ENCODE data around the gene SPEM3.
"Not testable (repeated sequence)": the region's sequence is repeated elsewhere in the genome, so short reads cannot be mapped to it uniquely, and the experiment has no call there.

Gene SPEM3

GRCh38 chr17:7475764-7476422 lies 47.2 kb downstream of the SPEM3 start:
- DNase-seq = peak; percentile 68 to 78

GRCh38 chr17:7476494-7476893 lies 47.8 kb downstream of the SPEM3 start:
- no peak for DNase-seq

DNA sequence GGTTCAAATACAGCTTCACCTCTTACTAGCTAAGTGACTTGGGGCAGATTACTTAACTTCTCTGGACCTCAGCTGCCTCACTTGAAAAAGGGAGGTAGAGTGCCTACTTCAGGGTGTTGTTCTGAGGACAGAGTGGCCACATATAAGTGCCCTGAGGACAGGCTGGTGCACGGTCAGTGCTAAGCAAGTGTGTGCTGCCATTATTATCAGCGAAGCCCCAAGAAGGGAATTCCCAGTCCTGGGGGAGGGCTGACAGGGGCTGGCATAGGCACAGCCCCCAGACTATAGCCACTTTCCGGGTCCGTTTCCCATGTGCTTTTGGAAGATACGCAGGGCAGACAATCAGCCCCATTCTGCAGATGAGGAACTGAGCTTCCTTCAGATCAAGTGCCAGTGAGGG lies 48.3 kb downstream of the SPEM3 start:
- DNase-seq = no peak

DNA sequence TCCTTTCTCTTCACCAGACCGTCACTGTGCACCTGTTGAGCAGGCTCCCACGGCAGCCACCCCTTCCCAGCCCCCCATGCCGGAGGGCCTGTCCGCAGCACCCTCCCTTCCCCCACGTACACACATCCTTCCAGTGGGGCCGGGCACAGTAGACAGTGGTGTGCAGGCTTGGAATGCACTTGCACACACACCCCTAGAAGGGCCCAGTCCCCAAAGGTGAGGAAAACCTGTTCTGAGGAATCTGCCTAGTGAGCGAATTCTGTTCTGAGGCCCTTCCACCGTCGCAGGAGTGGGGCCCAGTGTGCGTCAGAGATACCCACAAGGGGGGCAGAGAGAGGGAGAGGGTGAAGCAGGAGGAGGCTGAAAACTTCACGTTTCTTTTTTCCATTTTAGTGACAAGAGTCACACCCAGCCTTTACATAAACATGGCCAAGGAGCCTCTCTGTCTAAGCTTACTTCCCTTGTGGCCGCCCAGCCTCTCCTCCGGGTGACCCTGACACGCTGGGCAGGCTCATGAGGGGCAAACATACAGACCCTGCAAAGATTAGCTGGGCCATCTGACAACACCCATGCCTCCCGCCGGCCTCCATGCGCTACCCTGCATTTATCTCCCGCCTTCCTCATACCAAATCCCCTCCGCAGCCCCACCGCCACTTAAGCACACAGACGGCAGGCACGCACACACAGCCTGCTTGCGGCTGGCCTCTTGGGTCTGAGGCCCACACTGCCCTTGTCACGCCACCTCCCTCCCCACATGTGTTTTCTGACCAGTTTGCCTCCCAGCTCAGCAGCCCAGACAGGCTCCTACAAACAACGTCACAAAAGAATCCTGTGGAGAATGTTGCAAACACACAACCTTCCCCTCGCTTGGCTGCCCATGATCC lies 49.0 kb downstream of the SPEM3 start:
- DNase-seq = peak; percentile 29 to 63

DNA sequence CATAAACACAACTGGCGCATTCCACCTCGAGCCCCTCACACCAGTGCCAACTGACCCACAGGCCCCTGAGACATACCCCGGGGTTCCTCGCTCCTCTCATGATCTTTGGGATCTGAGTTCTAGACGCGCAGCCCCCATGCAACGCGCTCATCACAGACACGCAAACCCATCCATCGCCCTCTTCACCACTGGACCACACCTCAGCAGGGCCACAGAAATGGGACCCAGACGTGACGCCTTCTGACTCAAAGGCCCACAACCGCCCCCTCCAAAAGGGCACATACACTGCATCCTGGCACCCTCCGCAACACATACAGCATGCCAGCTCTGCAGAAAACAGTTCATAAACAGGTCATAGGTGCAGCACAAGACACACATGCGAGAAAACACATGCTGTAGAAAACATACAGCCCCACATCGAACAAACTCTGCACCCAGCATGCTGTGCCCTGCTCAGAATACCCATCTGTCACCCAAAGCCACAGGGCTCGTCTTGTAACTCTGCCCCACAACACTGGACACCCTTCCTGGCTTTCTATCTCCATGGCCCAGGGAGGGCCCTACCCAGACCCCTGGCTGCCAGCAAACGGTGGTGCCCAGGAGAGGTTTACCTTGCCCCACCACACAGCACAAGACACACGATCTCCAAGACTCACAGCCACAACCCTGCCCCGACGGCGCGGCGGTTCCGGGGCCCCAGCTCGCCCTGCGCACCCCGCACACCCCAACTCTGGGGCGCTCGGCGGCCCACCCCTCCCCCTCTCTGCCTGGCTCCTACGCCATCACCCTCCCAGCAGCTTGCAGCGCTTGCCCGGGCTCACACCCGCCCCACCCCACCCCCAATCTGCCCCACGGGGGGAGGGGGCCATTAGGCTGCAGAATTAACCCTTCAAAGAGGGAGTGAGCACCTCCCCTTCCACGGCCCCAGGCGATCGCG lies 49.9 kb downstream of the SPEM3 start:
- peak in 1 of 2 donors; percentile 22 for DNase-seq

DNA sequence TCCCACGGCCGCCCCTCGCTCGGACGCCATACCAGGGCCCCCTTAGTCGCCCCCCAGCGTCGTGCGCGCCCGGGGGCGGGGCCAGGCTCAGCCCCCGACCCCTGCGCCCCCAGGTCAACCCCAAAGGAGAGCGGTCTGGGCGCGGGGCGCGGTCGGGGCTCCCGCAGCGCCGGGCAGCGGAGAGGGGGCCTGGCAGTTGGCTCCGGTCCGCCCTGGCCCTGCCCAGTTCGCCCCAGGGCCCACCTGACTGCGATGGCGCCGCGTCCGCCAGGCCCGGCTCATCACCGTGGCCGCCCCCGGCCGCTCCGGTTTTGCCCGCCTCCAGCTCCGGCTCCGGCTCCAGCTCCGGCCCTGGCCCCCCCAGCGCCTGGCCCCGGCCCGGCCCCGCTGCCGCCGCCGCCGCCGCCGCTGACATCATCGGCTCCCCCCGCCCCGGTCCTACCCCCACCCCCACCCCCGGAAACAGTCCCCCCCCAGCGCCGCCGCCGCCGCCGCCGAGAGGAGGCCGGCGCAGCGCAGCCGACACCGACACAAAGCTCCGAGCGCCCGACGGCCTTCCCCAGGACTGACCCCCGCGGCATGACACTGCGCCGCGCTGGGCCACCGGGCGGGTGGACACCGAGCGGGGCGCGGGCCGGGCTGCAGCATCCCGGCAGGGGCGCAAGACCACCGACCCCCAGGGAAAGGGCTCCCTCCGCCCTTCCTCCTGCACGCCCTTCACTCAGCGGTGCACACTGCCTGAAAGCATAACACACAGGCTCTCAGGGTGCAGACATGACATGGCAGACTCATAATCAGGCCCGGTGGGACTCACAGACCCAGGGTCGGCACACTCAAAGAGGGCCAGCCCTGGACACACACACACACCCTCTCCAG lies 50.8 kb downstream of the SPEM3 start, which contains the start of gene ZBTB4:
Gene ZBTB4 (minus strand): TSS at position 419 of the 876 bp plus-strand sequence. CDS start 12,830 bp downstream, outside the sequence.
- peak in 1 of 2 donors; percentile 27 for DNase-seq

GRCh38 chr17:7480089-7480384 lies 51.4 kb downstream of the SPEM3 start:
- DNase-seq = no peak

- DNase-seq = not testable (repeated sequence)
Observed at GRCh38 chr17:7481275-7481674, 52.6 kb downstream of the SPEM3 start, which contains the start of gene SLC35G6. Gene SLC35G6, plus strand, starts transcription at chr17:7481446. Its CDS starts 71 bp downstream, at chr17:7481517.

DNA sequence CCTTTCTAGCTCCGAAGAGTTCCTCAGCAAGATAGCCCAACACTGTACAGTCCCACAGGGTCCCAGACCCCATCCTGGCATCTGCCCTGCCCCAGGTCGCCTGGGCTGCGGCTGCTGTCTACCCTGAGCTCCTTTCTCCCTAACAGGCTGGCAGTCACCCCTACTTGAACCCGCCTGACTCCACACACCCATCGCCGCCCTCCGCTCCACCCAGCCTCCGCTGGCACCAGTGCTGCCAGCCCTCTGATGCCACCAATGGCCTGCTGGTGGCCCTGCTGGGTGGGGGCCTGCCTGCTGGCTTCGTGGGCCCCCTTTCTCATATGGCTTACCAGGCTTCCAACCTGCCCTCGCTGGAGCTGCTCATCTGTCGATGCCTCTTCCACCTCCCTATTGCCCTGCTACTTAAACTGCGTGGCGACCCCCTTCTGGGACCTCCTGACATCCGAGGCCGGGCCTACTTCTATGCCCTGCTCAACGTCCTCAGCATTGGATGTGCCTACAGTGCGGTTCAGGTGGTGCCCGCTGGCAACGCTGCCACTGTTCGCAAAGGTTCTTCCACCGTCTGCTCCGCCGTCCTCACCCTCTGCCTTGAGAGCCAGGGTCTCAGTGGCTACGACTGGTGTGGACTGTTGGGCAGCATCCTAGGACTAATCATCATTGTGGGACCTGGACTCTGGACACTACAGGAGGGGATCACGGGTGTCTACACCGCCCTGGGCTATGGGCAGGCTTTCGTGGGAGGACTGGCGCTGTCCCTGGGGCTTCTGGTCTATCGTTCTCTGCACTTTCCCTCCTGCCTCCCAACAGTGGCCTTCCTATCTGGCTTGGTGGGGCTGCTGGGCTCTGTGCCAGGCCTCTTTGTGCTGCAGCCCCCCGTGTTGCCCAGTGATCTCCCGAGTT lies 53.4 kb downstream of the SPEM3 start:
- not testable (repeated sequence) for DNase-seq

All from inflammatory macrophage (primary cell).